Measurements from ENCODE around the gene PACSIN2.
A peak's percentile ranks its signal among the peaks of the same experiment; 100 is the strongest.
"Not testable (repeated sequence)": the region's sequence is repeated elsewhere in the genome, so short reads cannot be mapped to it uniquely, and the experiment has no call there.

The PACSIN2 gene

GRCh38 chr22:42939451-42939881 is 75.5 kb downstream of the PACSIN2 start:
- TF ChIP-seq MAX (IDR thresholded peaks at IDR 0.05; ENCODE audit: low read depth, low read length) (no peak), POLR2A (IDR thresholded peaks at IDR 0.05; ENCODE audit: extremely low read depth, insufficient read length) (no peak), MYC (IDR thresholded peaks at IDR 0.05; ENCODE audit: low read depth, low read length) (no peak), CTCF (IDR thresholded peaks at IDR 0.05; ENCODE audit: low read depth, low read length) (no peak)
- no peak overlapping the region for H3K4me3 ChIP-seq (ENCODE audit: low read depth, low read length)
- DNase-seq (ENCODE audit: low read depth), result no peak

GRCh38 chr22:42938976-42939375 is 76.0 kb downstream of the PACSIN2 start:
- no peak overlapping the region for H3K4me3 ChIP-seq (ENCODE audit: low read depth, low read length)
- DNase-seq (ENCODE audit: low read depth), result no peak
- TF ChIP-seq MAX (IDR thresholded peaks at IDR 0.05; ENCODE audit: low read depth, low read length) (no peak), POLR2A (IDR thresholded peaks at IDR 0.05; ENCODE audit: extremely low read depth, insufficient read length) (no peak), MYC (IDR thresholded peaks at IDR 0.05; ENCODE audit: low read depth, low read length) (no peak), CTCF (IDR thresholded peaks at IDR 0.05; ENCODE audit: low read depth, low read length) (no peak)

GRCh38 chr22:42938449-42938848 is 76.5 kb downstream of the PACSIN2 start:
- TF ChIP-seq CTCF (IDR thresholded peaks at IDR 0.05; ENCODE audit: low read depth, low read length), result no peak
- TF ChIP-seq POLR2A (IDR thresholded peaks at IDR 0.05; ENCODE audit: extremely low read depth, insufficient read length), result no peak
- TF ChIP-seq MAX (IDR thresholded peaks at IDR 0.05; ENCODE audit: low read depth, low read length), result no peak
- no peak for DNase-seq (ENCODE audit: low read depth)
- no peak overlapping the region for H3K4me3 ChIP-seq (ENCODE audit: low read depth, low read length)

GRCh38 chr22:42937164-42937843 is 77.6 kb downstream of the PACSIN2 start:
- H3K4me3 ChIP-seq (ENCODE audit: low read depth, low read length), result no peak overlapping the region
- DNase-seq (ENCODE audit: low read depth), result peak; percentile 86

GRCh38 chr22:42936680-42937079 is 78.3 kb downstream of the PACSIN2 start:
- not testable (repeated sequence) for H3K4me3 ChIP-seq (ENCODE audit: low read depth, low read length); DNase-seq (ENCODE audit: low read depth)

More at GRCh38 chr22:42937164-42937843, 77.6 kb downstream of the PACSIN2 start:
- TF ChIP-seq POLR2A (IDR thresholded peaks at IDR 0.05; ENCODE audit: extremely low read depth, insufficient read length), result no peak
- no peak for TF ChIP-seq MYC (IDR thresholded peaks at IDR 0.05; ENCODE audit: low read depth, low read length)
- TF ChIP-seq MAX (IDR thresholded peaks at IDR 0.05; ENCODE audit: low read depth, low read length), result no peak
- no peak for TF ChIP-seq CTCF (IDR thresholded peaks at IDR 0.05; ENCODE audit: low read depth, low read length)

- DNase-seq (ENCODE audit: low read depth), result no peak
- TF ChIP-seq MAX (IDR thresholded peaks at IDR 0.05; ENCODE audit: low read depth, low read length), result no peak
- TF ChIP-seq MYC (IDR thresholded peaks at IDR 0.05; ENCODE audit: low read depth, low read length), result no peak
- no peak for TF ChIP-seq POLR2A (IDR thresholded peaks at IDR 0.05; ENCODE audit: extremely low read depth, insufficient read length)
- no peak for TF ChIP-seq CTCF (IDR thresholded peaks at IDR 0.05; ENCODE audit: low read depth, low read length)
- H3K4me3 ChIP-seq (ENCODE audit: low read depth, low read length), result no peak overlapping the region
Observed at GRCh38 chr22:42934338-42934737, 80.6 kb downstream of the PACSIN2 start.
